Mucosa of descending colon (tissue), 3 donors: ENCODE data around the gene SCAF11. TPM values are rescaled to one million over a fixed set of nuclear protein-coding genes. Genes with fewer than 3 reads are reported as not detected.

Experiments
- ATAC-seq: fragments of 200-7000 bp; cut with Tn5 transposase; one replicate; pipeline ENCODE4 v1.9.1; 2020; ENCODE audit warnings: mild to moderate bottlenecking, moderate library complexity
- DNase-seq, 3 donors: peaks; one replicate each; pipeline ENCODE4 v3.0.0-alpha.2; 2020
- H3K36me3 ChIP-seq: fragments of 200-600 bp; one replicate; pipeline ENCODE4 v1.8.0; 2021; ENCODE audit warnings: low read depth, mild to moderate bottlenecking
- H3K4me1 ChIP-seq: fragments of 200-600 bp; one replicate; pipeline ENCODE4 v1.8.0; 2021; ENCODE audit warnings: low read depth, mild to moderate bottlenecking
- H3K4me3 ChIP-seq: fragments of 200-600 bp; one replicate; pipeline ENCODE4 v1.8.0; 2021; ENCODE audit warnings: mild to moderate bottlenecking
- H3K9me3 ChIP-seq: fragments of 200-600 bp; one replicate; pipeline ENCODE4 v1.8.0; 2021; ENCODE audit warnings: mild to moderate bottlenecking
- CTCF ChIP-seq: fragments of 200-600 bp; IDR thresholded peaks from one replicate; pipeline ENCODE4 v1.8.0; 2022; ENCODE audit warnings: antibody characterized with exemption, mild to moderate bottlenecking
- intact Hi-C, 2 donors: fragments of 100-400 bp; cut with DNase I in 1 of 2; cut with micrococcal nuclease in 1 of 2; formaldehyde crosslinking; loops; one replicate each; pipeline versions ENCODE4 v1.11.0 to v1.11.1; 2022; cut with DNase I, micrococcal nuclease
- total RNA-seq, 3 donors: library from RNA; stranded (reverse); fragmentation: NEBNext Ultra II Directional in 2 of 3; extraction: Animal tissue kit (Norgen Biotek cat#: 25700) in 2 of 3; gene quantifications; one replicate each; pipeline versions ENCODE4 v1.2.1 to v1.2.4, GENCODE V29; 2021 to 2023
- donor health status: DM: no; HTN: no; CAD: no; lungs with moderate emphysema.
- donor health status: DM: no; HTN: no; CAD: no.
- donor health status: DM: no; HTN: yes; CAD: no.

The SCAF11 gene
- total RNA-seq, 3 donors from 2014 or later = 107 to 131 (median 122) TPM

GRCh38 chr12:45928309-45928708, 62.1 kb downstream of the SCAF11 start:
- intact Hi-C loops = no loop called here
- no peak for TF ChIP-seq CTCF
- H3K36me3 ChIP-seq = no peaks in the 10 kb centered on the region
- H3K4me1 ChIP-seq = no peaks in the 10 kb centered on the region
- no peak for ATAC-seq
- DNase-seq = no peak
- H3K4me3 ChIP-seq = no peak overlapping the region
- H3K9me3 ChIP-seq = no peaks in the 10 kb centered on the region

GRCh38 chr12:45918818-45919217, 71.6 kb downstream of the SCAF11 start:
- peaks cover 5% of the 10 kb centered on the region for H3K36me3 ChIP-seq
- H3K4me3 ChIP-seq = no peak overlapping the region
- ATAC-seq = no peak
- no peak for TF ChIP-seq CTCF
- no peaks in the 10 kb centered on the region for H3K9me3 ChIP-seq
- DNase-seq = no peak
- H3K4me1 ChIP-seq = no peaks in the 10 kb centered on the region
- intact Hi-C loops = no loop called here

GRCh38 chr12:45915405-45915804, 75.0 kb downstream of the SCAF11 start:
- H3K9me3 ChIP-seq = no peaks in the 10 kb centered on the region
- intact Hi-C loops = no loop called here
- no peak overlapping the region for H3K4me3 ChIP-seq
- H3K4me1 ChIP-seq = no peaks in the 10 kb centered on the region
- no peak for ATAC-seq
- no peaks in the 10 kb centered on the region for H3K36me3 ChIP-seq
- DNase-seq = no peak
- no peak for TF ChIP-seq CTCF

- Histone ChIP-seq H3K4me1 (no peaks in the 10 kb centered on the region), H3K4me3 (no peak overlapping the region), H3K36me3 (no peaks in the 10 kb centered on the region), H3K9me3 (no peaks in the 10 kb centered on the region)
- intact Hi-C loops = no loop called here
- TF ChIP-seq CTCF = no peak
- ATAC-seq = peak; percentile 24
- DNase-seq = no peak
These were observed 76.3 kb downstream of the SCAF11 start for GRCh38 chr12:45914090-45914489.

GRCh38 chr12:45913631-45914030, 76.7 kb downstream of the SCAF11 start:
- intact Hi-C loops = no loop called here

More at GRCh38 chr12:45913631-45914030, 76.7 kb downstream of the SCAF11 start:
- DNase-seq (no peak), ATAC-seq (no peak)
- no peaks in the 10 kb centered on the region for H3K9me3 ChIP-seq
- no peaks in the 10 kb centered on the region for H3K36me3 ChIP-seq
- no peak for TF ChIP-seq CTCF
- no peaks in the 10 kb centered on the region for H3K4me1 ChIP-seq
- H3K4me3 ChIP-seq = no peak overlapping the region
